ENCODE measurements around the gene RGPD6. TPM values are rescaled to one million over a fixed set of nuclear protein-coding genes. Genes with fewer than 3 reads are reported as not detected.
"Not testable (repeated sequence)": the region's sequence is repeated elsewhere in the genome, so short reads cannot be mapped to it uniquely, and the experiment has no call there.

RGPD6 gene
- total RNA-seq, 1 donor from 2014 or later, result 11.5 TPM

DNA sequence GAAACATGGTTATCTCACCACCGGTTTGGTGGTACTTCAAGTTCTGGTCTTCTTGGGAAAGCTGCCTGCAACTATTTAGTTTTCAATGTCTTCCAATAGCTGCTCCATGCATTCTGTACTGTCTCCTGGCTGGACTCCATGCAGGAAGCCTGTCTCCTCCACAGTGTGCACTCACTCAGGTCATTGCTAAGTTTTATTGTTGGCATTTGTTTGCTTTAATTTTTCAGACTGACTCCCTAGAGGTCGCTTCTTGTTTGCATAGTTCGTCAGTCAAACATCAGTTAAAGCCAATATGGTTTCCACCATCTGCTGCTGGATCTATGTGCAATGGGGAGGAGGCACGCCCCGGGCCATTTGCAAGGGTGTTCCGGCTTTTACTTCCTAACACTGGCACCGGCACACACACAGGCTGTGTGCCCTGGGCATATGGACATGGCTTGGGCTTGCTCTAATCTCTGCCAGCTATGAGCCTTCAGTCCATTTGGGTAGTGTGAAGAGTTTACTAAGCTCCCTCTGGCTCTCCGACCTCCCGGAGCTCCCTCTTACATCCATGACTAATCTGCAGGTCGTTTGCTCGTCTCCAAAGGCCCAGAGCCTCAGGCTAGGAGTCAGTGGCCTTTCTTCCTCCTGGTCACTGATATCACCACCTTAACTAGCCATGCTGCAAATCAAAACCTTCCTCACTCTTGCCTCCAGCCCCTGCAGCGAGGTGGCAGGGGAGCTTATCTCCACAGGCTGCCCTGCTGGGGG lies 2.4 kb upstream of the RGPD6 start:
- DNase-seq; H3K9me3 ChIP-seq (replicated peaks); H3K27ac ChIP-seq (replicated peaks); intact Hi-C loops (cut with micrococcal nuclease); H3K36me3 ChIP-seq; H3K4me3 ChIP-seq; H3K4me1 ChIP-seq; H3K27me3 ChIP-seq (ENCODE audit: low read depth): not testable (repeated sequence)

DNA sequence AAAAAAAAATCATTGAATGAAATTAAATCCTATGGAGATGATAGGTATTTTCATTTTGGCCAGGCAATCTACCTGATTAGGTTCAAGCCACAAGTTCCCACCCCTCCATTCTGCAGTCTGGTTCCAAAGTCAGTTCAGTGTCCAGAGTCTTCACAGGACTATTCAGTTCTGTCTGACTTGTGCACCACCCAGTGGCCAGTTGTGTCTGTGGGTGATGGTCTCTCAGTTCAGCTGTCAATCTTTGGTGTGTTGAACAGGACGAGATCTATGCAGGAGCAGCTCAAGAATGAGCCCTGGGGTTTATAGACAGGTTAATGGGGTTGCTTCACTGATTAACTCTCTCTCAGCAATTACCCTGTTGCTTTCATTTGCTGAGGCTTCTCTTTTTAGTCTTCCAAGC lies 1.4 kb upstream of the RGPD6 start:
- H3K9me3 ChIP-seq (replicated peaks); H3K4me1 ChIP-seq; H3K4me3 ChIP-seq; H3K27me3 ChIP-seq (ENCODE audit: low read depth); DNase-seq; intact Hi-C loops (cut with micrococcal nuclease); H3K27ac ChIP-seq (replicated peaks); H3K36me3 ChIP-seq: not testable (repeated sequence)

DNA sequence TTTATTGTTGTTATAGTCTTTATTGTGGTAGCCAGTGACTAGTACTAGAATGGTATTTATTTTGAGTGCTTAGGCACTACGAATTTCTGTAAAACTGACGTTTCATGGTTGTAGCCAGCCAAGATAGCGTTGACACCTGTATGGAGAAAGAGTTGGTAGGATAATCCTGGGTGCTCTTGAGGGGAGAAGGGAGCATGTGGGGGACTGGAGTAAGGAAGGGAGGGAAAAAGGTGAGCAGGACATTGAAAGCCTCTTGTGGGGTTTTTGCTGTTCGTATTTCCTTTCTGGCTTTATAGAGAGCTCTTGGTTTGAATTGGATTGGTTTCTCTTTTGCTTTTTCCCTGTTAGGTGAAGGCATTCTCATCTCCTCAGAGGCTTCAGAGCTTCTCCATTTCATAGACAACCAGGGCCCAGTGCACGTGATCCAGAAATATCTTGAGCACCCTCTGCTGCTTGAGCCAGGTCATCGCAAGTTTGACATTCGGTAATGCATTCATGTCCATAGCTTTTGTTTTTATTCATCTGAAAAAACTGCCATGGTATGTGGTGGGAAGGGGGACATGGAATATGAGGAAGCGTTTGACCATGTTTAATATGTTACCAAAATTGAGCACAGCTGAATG lies 77.2 kb downstream of the RGPD6 start:
- H3K4me1 ChIP-seq; H3K4me3 ChIP-seq; intact Hi-C loops (cut with micrococcal nuclease); H3K9me3 ChIP-seq (replicated peaks); DNase-seq; H3K36me3 ChIP-seq; H3K27me3 ChIP-seq (ENCODE audit: low read depth); H3K27ac ChIP-seq (replicated peaks): not testable (repeated sequence)

DNA sequence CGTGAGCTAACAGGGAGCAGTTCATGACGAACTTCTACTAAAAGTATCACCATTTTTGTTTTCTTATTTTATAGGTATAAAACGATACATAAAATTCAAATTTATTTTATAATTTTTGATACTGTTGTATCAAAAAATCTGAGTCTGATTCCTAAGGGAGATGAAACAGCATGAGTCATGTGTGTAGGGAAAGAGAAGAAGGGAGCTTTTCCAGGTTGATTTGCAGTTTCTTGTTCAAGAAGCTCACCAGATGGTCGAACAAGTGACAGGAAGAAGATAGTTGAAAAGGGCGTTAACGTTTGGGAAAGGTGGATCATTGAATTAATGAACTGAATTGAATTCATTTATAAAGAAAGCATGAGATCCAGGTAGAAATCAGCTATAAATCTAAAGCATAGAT lies 81.0 kb downstream of the RGPD6 start:
- intact Hi-C loops (cut with micrococcal nuclease); DNase-seq: not testable (repeated sequence)

DNA sequence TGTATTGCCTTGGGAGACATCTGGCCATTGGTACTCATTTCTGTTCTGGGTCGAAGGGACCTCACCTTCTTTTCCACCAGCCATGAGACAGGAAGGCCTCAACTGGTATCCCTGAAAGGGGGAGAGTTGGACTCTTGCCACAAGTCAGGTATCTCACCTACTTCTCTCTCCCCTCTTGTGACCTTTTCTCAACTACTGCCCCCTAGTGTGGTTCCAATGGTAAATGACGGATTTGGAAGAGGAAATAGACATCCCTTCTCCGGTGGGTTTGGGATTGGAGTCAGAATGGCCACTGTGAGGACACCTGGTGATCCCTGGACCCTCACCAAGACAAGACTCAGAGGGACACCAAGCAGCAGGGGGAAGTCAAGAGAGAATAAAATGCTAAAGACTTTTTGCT lies 82.5 kb downstream of the RGPD6 start:
- DNase-seq; H3K4me3 ChIP-seq; H3K36me3 ChIP-seq; H3K27ac ChIP-seq (replicated peaks); H3K27me3 ChIP-seq (ENCODE audit: low read depth); H3K9me3 ChIP-seq (replicated peaks); intact Hi-C loops (cut with micrococcal nuclease); H3K4me1 ChIP-seq: not testable (repeated sequence)

More for the DNA sequence above, 81.0 kb downstream of the RGPD6 start:
- H3K4me1 ChIP-seq; H3K27me3 ChIP-seq (ENCODE audit: low read depth); H3K27ac ChIP-seq (replicated peaks); H3K9me3 ChIP-seq (replicated peaks); H3K4me3 ChIP-seq; H3K36me3 ChIP-seq: not testable (repeated sequence)

DNA sequence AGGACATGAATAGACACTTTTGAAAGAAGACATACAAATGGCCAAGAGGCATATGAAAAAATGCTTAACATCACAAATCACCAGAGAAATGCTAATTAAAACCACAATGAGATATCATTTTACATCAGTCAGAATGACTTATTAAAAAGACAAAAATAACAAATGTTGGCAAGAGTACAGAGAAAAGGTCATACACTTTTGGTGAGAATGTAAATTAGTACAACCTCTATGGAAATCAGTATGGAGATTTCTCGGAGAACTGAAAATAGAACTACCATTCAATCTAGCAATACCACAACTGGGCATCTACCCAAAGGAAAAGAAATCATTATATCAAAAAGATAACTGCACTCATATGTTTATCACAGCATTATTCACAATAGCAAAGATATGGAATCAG lies 88.0 kb downstream of the RGPD6 start:
- H3K4me3 ChIP-seq; intact Hi-C loops (cut with micrococcal nuclease); H3K9me3 ChIP-seq (replicated peaks); H3K36me3 ChIP-seq; DNase-seq; H3K4me1 ChIP-seq; H3K27me3 ChIP-seq (ENCODE audit: low read depth); H3K27ac ChIP-seq (replicated peaks): not testable (repeated sequence)

DNA sequence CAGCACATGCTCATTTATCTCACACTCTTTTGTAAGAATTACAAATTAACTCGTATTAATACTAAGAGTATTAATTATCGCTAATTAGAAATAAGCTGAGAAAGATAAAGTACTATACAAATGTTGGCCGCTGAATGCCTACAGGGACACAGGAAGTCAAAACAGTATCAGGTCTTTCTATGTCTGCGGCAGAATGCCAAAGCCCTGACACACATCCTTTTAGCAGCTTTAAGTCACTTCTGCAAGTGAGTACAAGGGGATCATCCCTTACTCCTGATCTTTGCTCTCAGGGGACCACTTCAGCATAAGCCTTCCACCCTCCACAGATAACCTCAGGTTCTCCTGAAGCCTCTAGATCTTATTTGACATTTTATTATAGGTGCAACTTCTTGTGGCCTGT lies 94.3 kb downstream of the RGPD6 start:
- H3K4me1 ChIP-seq; DNase-seq; H3K36me3 ChIP-seq; intact Hi-C loops (cut with micrococcal nuclease); H3K27ac ChIP-seq (replicated peaks); H3K4me3 ChIP-seq; H3K27me3 ChIP-seq (ENCODE audit: low read depth); H3K9me3 ChIP-seq (replicated peaks): not testable (repeated sequence)

DNA sequence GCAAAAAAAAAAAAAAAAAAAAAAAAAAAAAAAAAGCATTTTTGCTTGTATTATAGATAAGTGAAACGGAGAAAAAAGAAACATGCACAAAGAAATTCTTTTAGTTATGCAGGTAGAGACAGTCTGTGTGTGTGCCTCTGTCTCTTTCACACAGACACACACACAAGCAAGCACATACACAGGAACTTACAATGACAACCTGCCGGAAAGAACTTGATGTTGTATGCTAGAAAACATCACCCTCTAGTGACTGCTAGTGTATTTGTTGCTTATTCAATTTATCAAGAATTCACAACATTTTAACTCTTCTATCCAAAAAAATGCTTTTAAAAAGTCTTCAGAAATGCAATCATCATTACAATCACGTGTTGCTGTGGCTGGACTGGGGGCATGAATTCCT lies 95.8 kb downstream of the RGPD6 start:
- H3K4me1 ChIP-seq; H3K36me3 ChIP-seq; H3K9me3 ChIP-seq (replicated peaks); intact Hi-C loops (cut with micrococcal nuclease); H3K4me3 ChIP-seq; H3K27me3 ChIP-seq (ENCODE audit: low read depth); H3K27ac ChIP-seq (replicated peaks); DNase-seq: not testable (repeated sequence)

DNA sequence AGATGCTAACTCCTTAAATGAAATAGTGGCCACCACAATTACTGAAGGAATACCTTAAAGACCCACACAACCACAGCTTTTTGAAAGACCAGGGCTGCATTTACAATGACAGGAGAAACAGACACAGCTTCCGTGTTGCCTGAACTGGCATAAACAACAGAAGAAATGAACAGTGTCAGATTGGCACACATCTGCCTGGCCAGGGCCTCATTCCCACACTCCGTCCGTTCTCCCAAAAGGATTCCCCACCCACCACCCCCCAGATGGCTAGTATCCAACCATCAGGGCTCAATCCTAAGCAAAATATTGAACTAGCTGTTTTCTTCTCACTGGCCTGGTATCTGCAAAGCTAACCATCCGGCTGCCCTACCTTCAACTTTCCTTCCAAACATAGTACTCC lies 96.9 kb downstream of the RGPD6 start:
- H3K27me3 ChIP-seq (ENCODE audit: low read depth); intact Hi-C loops (cut with micrococcal nuclease); H3K27ac ChIP-seq (replicated peaks); H3K36me3 ChIP-seq; DNase-seq; H3K4me3 ChIP-seq; H3K9me3 ChIP-seq (replicated peaks); H3K4me1 ChIP-seq: not testable (repeated sequence)

DNA sequence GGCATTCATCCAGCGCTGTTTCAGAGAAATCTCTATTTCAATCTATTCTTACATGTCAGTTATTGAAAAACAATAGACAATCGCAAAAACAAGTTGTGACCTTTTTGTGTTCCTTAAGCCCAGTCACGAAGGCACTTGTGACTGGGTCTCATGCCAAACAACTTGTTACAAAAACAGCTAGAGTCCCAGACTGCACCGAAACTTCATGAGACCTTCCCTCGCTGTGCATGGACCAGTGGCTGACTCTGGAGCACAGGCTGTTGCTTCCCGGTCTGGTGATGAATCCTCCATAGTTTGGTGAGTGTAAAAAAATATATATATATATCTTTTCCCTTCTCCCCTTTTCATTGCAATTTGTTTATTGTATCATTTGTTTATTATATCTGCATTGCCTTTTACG lies 99.7 kb downstream of the RGPD6 start:
- intact Hi-C loops (cut with micrococcal nuclease); DNase-seq; H3K27me3 ChIP-seq (ENCODE audit: low read depth); H3K27ac ChIP-seq (replicated peaks); H3K36me3 ChIP-seq; H3K4me3 ChIP-seq; H3K9me3 ChIP-seq (replicated peaks); H3K4me1 ChIP-seq: not testable (repeated sequence)

DNA sequence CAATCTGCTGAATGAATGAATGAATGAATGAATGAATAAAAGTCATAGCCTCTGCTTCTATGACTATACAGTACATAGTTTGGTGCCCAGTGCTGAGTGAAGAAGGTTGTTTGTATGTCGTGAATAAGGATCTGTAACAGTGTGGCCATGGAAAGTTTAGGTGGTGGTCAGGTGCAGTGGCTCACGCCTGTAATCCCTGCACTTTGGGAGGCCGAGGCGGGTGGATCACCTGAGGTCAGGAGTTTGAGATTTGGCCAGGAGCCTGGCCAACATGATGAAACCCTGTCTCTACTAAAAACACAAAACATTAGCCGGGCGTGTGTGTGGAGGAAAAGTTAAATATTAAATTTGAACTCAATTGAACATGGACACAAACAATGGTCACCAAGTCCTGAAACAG lies 100.1 kb downstream of the RGPD6 start:
- intact Hi-C loops (cut with micrococcal nuclease); H3K4me3 ChIP-seq; H3K4me1 ChIP-seq; DNase-seq; H3K36me3 ChIP-seq; H3K27ac ChIP-seq (replicated peaks); H3K27me3 ChIP-seq (ENCODE audit: low read depth); H3K9me3 ChIP-seq (replicated peaks): not testable (repeated sequence)

DNA sequence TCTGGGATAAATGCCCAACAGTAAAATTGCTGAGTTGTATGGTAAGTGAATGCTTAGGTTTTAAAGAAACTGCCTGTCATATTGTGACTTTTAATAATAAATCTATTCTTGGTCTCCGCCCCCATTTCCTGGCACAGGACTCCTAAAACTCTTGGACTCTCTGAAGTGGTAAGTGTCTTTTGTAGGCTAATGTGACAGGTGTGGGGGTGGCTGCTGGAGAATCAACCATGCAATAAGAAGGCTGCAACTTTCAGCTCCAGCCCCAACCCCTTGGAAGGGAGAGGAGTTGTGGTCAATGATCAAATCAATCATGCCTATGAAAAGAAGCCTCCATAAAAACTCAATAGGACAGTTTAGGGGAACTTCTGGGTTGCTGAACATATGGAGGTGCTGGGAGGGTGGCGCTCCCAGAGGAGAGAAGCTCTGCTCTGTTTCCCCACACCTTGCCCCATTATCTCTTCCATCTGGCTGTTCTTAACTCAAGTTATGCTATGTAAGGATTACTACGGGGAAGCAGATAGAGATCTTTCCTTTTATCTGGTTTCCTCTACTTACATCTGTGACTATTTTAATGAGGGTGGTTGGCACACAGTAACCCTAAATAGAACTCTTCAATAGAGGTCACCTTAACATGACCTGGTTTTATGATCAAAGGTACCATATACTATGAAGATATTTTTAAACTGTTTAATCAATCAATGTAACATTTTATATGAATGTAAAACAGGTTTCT lies 101.2 kb downstream of the RGPD6 start:
- H3K27me3 ChIP-seq (ENCODE audit: low read depth); DNase-seq; H3K27ac ChIP-seq (replicated peaks); H3K9me3 ChIP-seq (replicated peaks); H3K4me3 ChIP-seq; H3K36me3 ChIP-seq; intact Hi-C loops (cut with micrococcal nuclease); H3K4me1 ChIP-seq: not testable (repeated sequence)

DNA sequence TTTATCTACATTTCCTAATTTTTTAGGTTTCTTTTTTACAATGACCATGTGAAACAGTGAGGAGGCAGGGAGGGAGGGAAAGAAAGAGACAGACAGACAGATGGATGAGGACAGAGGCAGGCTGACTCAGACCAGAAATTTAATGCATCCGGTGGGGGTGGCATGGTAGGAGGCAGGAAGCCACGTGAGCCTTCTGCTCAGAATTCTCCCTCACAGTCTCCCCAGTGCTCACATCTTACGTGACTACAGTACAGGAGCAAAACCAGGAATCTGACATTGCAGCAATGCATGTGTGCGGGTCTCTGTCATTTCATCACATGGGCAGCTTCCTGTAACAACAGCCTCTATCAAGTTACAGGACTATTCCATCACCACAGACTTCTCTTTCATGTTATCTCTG lies 102.1 kb downstream of the RGPD6 start:
- H3K4me3 ChIP-seq; intact Hi-C loops (cut with micrococcal nuclease); DNase-seq; H3K9me3 ChIP-seq (replicated peaks); H3K27ac ChIP-seq (replicated peaks); H3K27me3 ChIP-seq (ENCODE audit: low read depth); H3K4me1 ChIP-seq; H3K36me3 ChIP-seq: not testable (repeated sequence)

DNA sequence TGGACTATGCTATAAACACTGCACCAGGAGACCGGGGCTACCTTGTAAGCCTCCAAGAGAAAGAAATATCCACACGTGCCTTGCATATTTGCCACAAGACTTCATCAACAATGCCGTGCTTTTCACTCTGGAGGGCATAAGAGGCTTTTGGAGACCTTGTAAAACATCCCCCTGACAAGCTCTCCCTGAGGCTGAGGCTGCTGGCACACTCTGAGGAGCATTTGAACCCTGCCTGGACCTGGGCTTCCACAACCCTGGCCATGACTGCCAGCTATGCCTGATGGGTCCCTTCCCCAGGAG lies 104.0 kb downstream of the RGPD6 start:
- H3K4me3 ChIP-seq; H3K27ac ChIP-seq (replicated peaks); DNase-seq; H3K4me1 ChIP-seq; intact Hi-C loops (cut with micrococcal nuclease); H3K9me3 ChIP-seq (replicated peaks); H3K27me3 ChIP-seq (ENCODE audit: low read depth); H3K36me3 ChIP-seq: not testable (repeated sequence)
